H9 (cell line): ENCODE data around the gene USP47. TPM values are rescaled to one million over a fixed set of nuclear protein-coding genes. Genes with fewer than 3 reads are reported as not detected.
A peak's percentile ranks its signal among the peaks of the same experiment; 100 is the strongest.

Experiments
- DNase-seq: peaks from one replicate; pipeline ENCODE4 v3.0.0-alpha.2; 2017
- H2AFZ ChIP-seq: one replicate; pipeline ENCODE4 v1.6.1; 2013; ENCODE audit warnings: mild to moderate bottlenecking, low read length, control low read depth, moderate library complexity
- H2AK5ac ChIP-seq: 2 replicates; pipeline ENCODE4 v1.6.1; 2013; ENCODE audit warnings: low read length, control low read depth, mixed read lengths; ENCODE audit not compliant: insufficient read length
- H2BK120ac ChIP-seq: one replicate; pipeline ENCODE4 v1.6.1; 2013; ENCODE audit warnings: low read depth, mild to moderate bottlenecking, low read length, control low read depth, inconsistent platforms; ENCODE audit not compliant: poor library complexity, severe bottlenecking
- H2BK12ac ChIP-seq: 2 replicates; pipeline ENCODE4 v1.6.1; 2013; ENCODE audit warnings: low read length, control low read depth, mixed read lengths, low read depth; ENCODE audit not compliant: insufficient read length
- H2BK15ac ChIP-seq: 2 replicates; pipeline ENCODE4 v1.6.1; 2013; ENCODE audit warnings: low read depth, low read length, control low read depth
- H2BK20ac ChIP-seq: one replicate; pipeline ENCODE4 v1.6.1; 2013; ENCODE audit warnings: low read depth, mild to moderate bottlenecking, low read length, control low read depth, inconsistent platforms; ENCODE audit not compliant: poor library complexity, severe bottlenecking
- H2BK5ac ChIP-seq: 2 replicates; pipeline ENCODE4 v1.6.1; 2013; ENCODE audit warnings: low read length, control low read depth, mixed read lengths; ENCODE audit not compliant: insufficient read length
- H3K14ac ChIP-seq: 2 replicates; pipeline ENCODE4 v1.6.1; 2013; ENCODE audit warnings: low read length, control low read depth; ENCODE audit not compliant: insufficient read depth
- H3K18ac ChIP-seq: 2 replicates; pipeline ENCODE4 v1.6.1; 2013; ENCODE audit warnings: low read depth, mild to moderate bottlenecking, mixed read lengths, low read length, control low read depth; ENCODE audit not compliant: insufficient read length
- H3K23ac ChIP-seq: 2 replicates; pipeline ENCODE4 v1.6.1; 2013; ENCODE audit warnings: low read length, control low read depth, mixed read lengths, low read depth; ENCODE audit not compliant: insufficient read length
- H3K23me2 ChIP-seq: 2 replicates; pipeline ENCODE4 v1.6.1; 2013; ENCODE audit warnings: low read depth, mild to moderate bottlenecking, mixed read lengths, low read length, control low read depth; ENCODE audit not compliant: insufficient read length, poor library complexity, severe bottlenecking
- H3K27ac ChIP-seq: 2 replicates; pipeline ENCODE4 v1.5.1; 2013; ENCODE audit warnings: low read length, control low read depth, mixed read lengths, low read depth; ENCODE audit not compliant: insufficient read length
- H3K27me3 ChIP-seq: 2 replicates; pipeline ENCODE4 v1.6.1; 2013; ENCODE audit warnings: low read length, control low read depth, inconsistent platforms; ENCODE audit not compliant: insufficient read depth
- H3K4ac ChIP-seq: 2 replicates; pipeline ENCODE4 v1.6.1; 2013; ENCODE audit warnings: low read depth, mild to moderate bottlenecking, control low read depth, inconsistent platforms, low read length, moderate library complexity
- H3K4me1 ChIP-seq: 2 replicates; pipeline ENCODE4 v1.6.1; 2013; ENCODE audit warnings: low read length, control low read depth, inconsistent platforms; ENCODE audit not compliant: insufficient read depth
- H3K4me2 ChIP-seq: 2 replicates; pipeline ENCODE4 v1.6.1; 2013; ENCODE audit warnings: low read length, control low read depth, mixed read lengths; ENCODE audit not compliant: insufficient read length, insufficient read depth
- H3K56ac ChIP-seq: 2 replicates; pipeline ENCODE4 v1.6.1; 2013; ENCODE audit warnings: low read depth, mild to moderate bottlenecking, mixed read lengths, low read length, control low read depth; ENCODE audit not compliant: insufficient read length
- H3K79me1 ChIP-seq: 2 replicates; pipeline ENCODE4 v1.6.1; 2013; ENCODE audit warnings: low read depth, mild to moderate bottlenecking, moderate library complexity, low read length, control low read depth, inconsistent platforms; ENCODE audit not compliant: insufficient read depth, poor library complexity, severe bottlenecking
- H3K79me2 ChIP-seq: 2 replicates; pipeline ENCODE4 v1.6.1; 2013; ENCODE audit warnings: low read length, control low read depth, inconsistent platforms; ENCODE audit not compliant: insufficient read depth
- H3K9ac ChIP-seq: 2 replicates; pipeline ENCODE4 v1.6.1; 2013; ENCODE audit warnings: low read length, control low read depth, mixed read lengths; ENCODE audit not compliant: insufficient read length; ENCODE audit errors: extremely low read depth
- H3K9me3 ChIP-seq: one replicate; pipeline ENCODE4 v1.6.1; 2013; ENCODE audit warnings: low read depth, low read length, inconsistent platforms; ENCODE audit not compliant: control insufficient read depth
- H3T11ph ChIP-seq: one replicate; pipeline ENCODE4 v1.6.1; 2013; ENCODE audit warnings: mild to moderate bottlenecking, low read length, control low read depth, inconsistent platforms
- H4K20me1 ChIP-seq: one replicate; pipeline ENCODE4 v1.6.1; 2013; ENCODE audit not compliant: control insufficient read depth, insufficient read length, insufficient read depth
- H4K5ac ChIP-seq: 2 replicates; pipeline ENCODE4 v1.6.1; 2013; ENCODE audit warnings: low read depth, mild to moderate bottlenecking, mixed read lengths, low read length, control low read depth; ENCODE audit not compliant: insufficient read length
- H4K8ac ChIP-seq: replicated peaks from 2 replicates; pipeline ENCODE4 v1.6.1; 2013; ENCODE audit warnings: low read length, control low read depth, mixed read lengths, low read depth; ENCODE audit not compliant: insufficient read length
- H4K91ac ChIP-seq: 2 replicates; pipeline ENCODE4 v1.6.1; 2013; ENCODE audit warnings: low read depth, mild to moderate bottlenecking, moderate library complexity, mixed read lengths, low read length, control low read depth; ENCODE audit not compliant: insufficient read length
- H3K27ac Mint-ChIP-seq, 3 experiments: 2 replicates in 2 of 3; 3 replicates in 1 of 3; pipeline ENCODE4 v1.8.0; 2020 to 2021; ENCODE audit warnings: mixed read lengths in 3 of 3, mild to moderate bottlenecking in 1 of 3, moderate library complexity in 1 of 3
- H3K27me3 Mint-ChIP-seq: 2 replicates; pipeline ENCODE4 v1.8.0; 2021; ENCODE audit warnings: low read depth, mild to moderate bottlenecking, moderate library complexity, mixed read lengths
- H3K36me3 Mint-ChIP-seq, 3 experiments: 2 replicates in 2 of 3; 3 replicates in 1 of 3; pipeline ENCODE4 v1.8.0; 2020 to 2021; ENCODE audit warnings: low read depth in 3 of 3, mixed read lengths in 3 of 3; ENCODE audit not compliant: insufficient read depth in 1 of 3
- H3K4me1 Mint-ChIP-seq, 2 experiments: 2 replicates each; pipeline ENCODE4 v1.8.0; 2020; ENCODE audit warnings: mixed read lengths in 2 of 2
- H3K4me3 Mint-ChIP-seq, 2 experiments: 2 replicates in 1 of 2; 3 replicates in 1 of 2; pipeline ENCODE4 v1.8.0; 2020 to 2021; ENCODE audit warnings: mild to moderate bottlenecking in 2 of 2, mixed read lengths in 2 of 2, moderate library complexity in 1 of 2
- H3K9me3 Mint-ChIP-seq, 2 experiments: 2 replicates in 1 of 2; 3 replicates in 1 of 2; pipeline ENCODE4 v1.8.0; 2020; ENCODE audit warnings: mild to moderate bottlenecking in 2 of 2, mixed read lengths in 2 of 2, moderate library complexity in 1 of 2
- WGBS: extraction: QIAGEN DNeasy Blood & Tissue Kit; methylation state at CpG from one replicate; pipeline ENCODE4 v1.1.7; 2013; ENCODE audit warnings: missing lambda C conversion rate, low lambda C conversion rate, mixed read lengths; ENCODE audit not compliant: insufficient read length; ENCODE audit errors: extremely low coverage; 5-methylcytosine and 5-hydroxymethylcytosine counted together
- total RNA-seq: library from RNA; stranded (reverse); gene quantifications from 2 replicates; pipeline ENCODE4 v1.2.1, GENCODE V29; 2021
- TF ChIP-seq, protein P1 (sequence below): fragments of 200-600 bp; sonication (generic); conservative IDR thresholded peaks from 3 replicates; pipeline ENCODE4 v1.8.0; 2021; ENCODE audit warnings: antibody characterized with exemption, mild to moderate bottlenecking

The USP47 gene
- total RNA-seq, 1 experiment from 2014 or later, result 26.7 TPM

DNA sequence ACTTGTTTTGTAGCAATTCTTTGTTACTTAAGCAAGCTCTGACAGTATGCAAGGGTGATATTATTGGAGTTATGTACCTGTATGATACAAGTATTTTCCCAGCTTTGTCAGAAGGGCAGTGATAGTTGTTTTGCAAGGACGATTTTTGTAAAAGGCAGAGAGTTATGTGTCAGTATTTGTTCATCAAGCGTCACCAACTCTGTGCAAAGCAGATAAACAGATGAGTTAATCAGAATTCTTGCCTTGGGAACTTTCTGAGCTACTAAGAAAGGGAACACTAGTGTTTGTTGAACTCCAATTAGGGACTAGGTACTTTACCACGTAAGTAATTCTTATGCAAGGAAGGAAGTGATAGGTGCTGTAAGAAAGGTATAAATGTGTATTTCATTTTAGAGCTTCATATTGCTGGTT lies 1.4 kb downstream of the USP47 start:
- no CpG with 5 or more reads among the region's 3 CpGs for WGBS

More for the DNA sequence above, 1.4 kb downstream of the USP47 start:
- H4K8ac ChIP-seq, result no peak overlapping the region
- H3K14ac ChIP-seq, result no peak overlapping the region
- no peaks in the 10 kb centered on the region for H3K79me1 ChIP-seq
- H2BK5ac ChIP-seq, result no peak overlapping the region
- H2AK5ac ChIP-seq, result no peak overlapping the region
- H3K9ac ChIP-seq, result peak overlapping the region; percentile 67
- H2AFZ ChIP-seq, result no peak overlapping the region
- no peak overlapping the region for H2BK12ac ChIP-seq
- H4K20me1 ChIP-seq, result no peaks in the 10 kb centered on the region
- Mint-ChIP-seq H3K4me3 (no peak overlapping the region), H3K27ac (no peak overlapping the region), H3K4me1 (peaks cover 19 to 20% of the 10 kb centered on the region in 2 experiments; a peak in 3 of 4 replicates), H3K9me3 (no peaks in the 10 kb centered on the region), H3K27me3 (no peaks in the 10 kb centered on the region), H3K36me3 (no peaks in the 10 kb centered on the region)
- no peak overlapping the region for H3K56ac ChIP-seq
- H3K9me3 ChIP-seq, result no peaks in the 10 kb centered on the region
- H3T11ph ChIP-seq, result no peak overlapping the region
- no peak overlapping the region for H3K27ac ChIP-seq
- no peak overlapping the region for H3K18ac ChIP-seq
- H4K91ac ChIP-seq, result no peak overlapping the region
- H3K23ac ChIP-seq, result no peak overlapping the region
- H2BK20ac ChIP-seq, result no peak overlapping the region
- peaks cover 11% of the 10 kb centered on the region for H3K23me2 ChIP-seq
- no peak for DNase-seq
- H3K27me3 ChIP-seq, result no peaks in the 10 kb centered on the region
- TF ChIP-seq, protein P1, sequence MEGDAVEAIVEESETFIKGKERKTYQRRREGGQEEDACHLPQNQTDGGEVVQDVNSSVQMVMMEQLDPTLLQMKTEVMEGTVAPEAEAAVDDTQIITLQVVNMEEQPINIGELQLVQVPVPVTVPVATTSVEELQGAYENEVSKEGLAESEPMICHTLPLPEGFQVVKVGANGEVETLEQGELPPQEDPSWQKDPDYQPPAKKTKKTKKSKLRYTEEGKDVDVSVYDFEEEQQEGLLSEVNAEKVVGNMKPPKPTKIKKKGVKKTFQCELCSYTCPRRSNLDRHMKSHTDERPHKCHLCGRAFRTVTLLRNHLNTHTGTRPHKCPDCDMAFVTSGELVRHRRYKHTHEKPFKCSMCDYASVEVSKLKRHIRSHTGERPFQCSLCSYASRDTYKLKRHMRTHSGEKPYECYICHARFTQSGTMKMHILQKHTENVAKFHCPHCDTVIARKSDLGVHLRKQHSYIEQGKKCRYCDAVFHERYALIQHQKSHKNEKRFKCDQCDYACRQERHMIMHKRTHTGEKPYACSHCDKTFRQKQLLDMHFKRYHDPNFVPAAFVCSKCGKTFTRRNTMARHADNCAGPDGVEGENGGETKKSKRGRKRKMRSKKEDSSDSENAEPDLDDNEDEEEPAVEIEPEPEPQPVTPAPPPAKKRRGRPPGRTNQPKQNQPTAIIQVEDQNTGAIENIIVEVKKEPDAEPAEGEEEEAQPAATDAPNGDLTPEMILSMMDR, result no peak
- peaks cover 5% of the 10 kb centered on the region; the same call in 1 of the 2 replicates for H3K4me1 ChIP-seq
- H2BK15ac ChIP-seq, result no peak overlapping the region
- no peak overlapping the region for H3K4ac ChIP-seq
- no peak overlapping the region for H4K5ac ChIP-seq
- H3K79me2 ChIP-seq, result peaks cover 13% of the 10 kb centered on the region; the same call in 1 of the 2 replicates
- H2BK120ac ChIP-seq, result no peak overlapping the region
- peak overlapping the region; percentile 76 for H3K4me2 ChIP-seq
